ENCODE data around the gene SLC37A1. TPM values are rescaled to one million over a fixed set of nuclear protein-coding genes. Genes with fewer than 3 reads are reported as not detected.
A peak's percentile ranks its signal among the peaks of the same experiment; 100 is the strongest.

Gene SLC37A1
- total RNA-seq (2021; ENCODE audit: unreplicated experiment) (15.0 TPM), Bru-seq, nascent RNA (percentile 56 among the genes with signal in this experiment), BruChase-seq, experiment 1, labeled RNA remaining after a 6-hour chase (percentile 58 among the genes with signal in this experiment), BruChase-seq, experiment 2, labeled RNA remaining after a 2-hour chase (percentile 61 among the genes with signal in this experiment)
- 12.5 and 12.9 TPM in 2 replicates for polyA plus RNA-seq (2012)
- long read RNA-seq, transcript SLC37A1-201 (20 exons, 3,664 nt) = major isoform, 10 of 45 reads
- long read RNA-seq, partial matches to known transcripts = 4 of 45 reads
- long read RNA-seq, other reads (novel, unspliced or antisense) = 30 of 45 reads

- H3K4me1 ChIP-seq (ENCODE audit: control insufficient read depth in 1 of 2, insufficient read depth in 2 of 2, low read length in 2 of 2) = peaks cover 35 to 48% of the 10 kb centered on the region in 2 experiments
- RAD21 ChIA-PET (ENCODE audit: low non-redundant PET in 1 of 2, low total read pairs in 2 of 2, uncharacterized antibody in 2 of 2, unreplicated experiment in 2 of 2) = interaction anchor here in 1 of 2 experiments (0.6 kb wide), 1 partner anchor 107 kb away, joined by 3 read pairs; no protein-coding TSS in a partner anchor
- peak within 1 kb of the TSS; percentile 66 for H3K9ac ChIP-seq (ENCODE audit: low read length)
- intact Hi-C loops (cut with micrococcal nuclease) = no loop called here
- no peaks in the 10 kb centered on the region for H3K79me2 ChIP-seq (ENCODE audit: insufficient read depth, low read length)
- no peaks in the 10 kb centered on the region for H3K9me3 ChIP-seq (ENCODE audit: control insufficient read depth in 1 of 2, insufficient read depth in 1 of 2, low read depth in 1 of 2, low read length in 2 of 2)
- no peaks in the 10 kb centered on the region for H3K36me3 ChIP-seq (ENCODE audit: control insufficient read depth in 1 of 2, insufficient read depth in 2 of 2, low read length in 2 of 2)
- H3K9me2 ChIP-seq (ENCODE audit: insufficient read depth) = no peaks in the 10 kb centered on the region
- peak within 1 kb of the TSS; percentile 83 for H3K4me2 ChIP-seq (ENCODE audit: low read length)
- POLR2A ChIA-PET = interaction anchor here (1.2 kb wide), 1 partner anchor 13 kb away, joined by 3 read pairs; no protein-coding TSS in a partner anchor
- DNase-seq (ENCODE audit: low read depth, low spot score) (no peak), ATAC-seq (peak; percentile 30)
- peak within 1 kb of the TSS; percentile 62 for H3K27ac ChIP-seq (ENCODE audit: low read depth, low read length)
- BruUV-seq (replicated peaks) = no TSS peak
- peak within 1 kb of the TSS; percentile 56 for H2AFZ ChIP-seq (ENCODE audit: low read depth, low read length, poor library complexity, severe bottlenecking)
- TF ChIP-seq EZH2phosphoT487 (IDR thresholded peaks at IDR 0.05; ENCODE audit: borderline replicate concordance) (no peak), ZFX (IDR thresholded peaks at IDR 0.05) (peak; percentile 77)
- CTCF ChIA-PET = interaction anchor here (0.6 kb wide), 1 partner anchor 1757 kb away, joined by 3 read pairs; no protein-coding TSS in a partner anchor
- H4K20me1 ChIP-seq (ENCODE audit: insufficient read depth) = no peaks in the 10 kb centered on the region
- H3K4me3 ChIP-seq (replicated peaks in 1 of 2; ENCODE audit: low read depth in 1 of 2, low read length in 2 of 2) = peak within 1 kb of the TSS; percentile 56 to 72
- H3K27me3 ChIP-seq (ENCODE audit: insufficient read depth, low read length) = no peaks in the 10 kb centered on the region
Measured at GRCh38 chr21:42513151-42513984, at the start of gene SLC37A1. Gene SLC37A1, plus strand, starts transcription at chr21:42513852. Its CDS starts 4,603 bp downstream, at chr21:42518455.

- no peaks in the 10 kb centered on the region for H3K9me3 ChIP-seq (ENCODE audit: control insufficient read depth in 1 of 2, insufficient read depth in 1 of 2, low read depth in 1 of 2, low read length in 2 of 2)
- ChIA-PET CTCF (no interaction called here), POLR2A (interaction anchor here (0.7 kb wide), 1 partner anchor 10 kb away, joined by 3 read pairs; no protein-coding TSS in a partner anchor), RAD21 (ENCODE audit: low non-redundant PET in 1 of 2, low total read pairs in 2 of 2, uncharacterized antibody in 2 of 2, unreplicated experiment in 2 of 2) (no interaction called here)
- ATAC-seq (peak; percentile 91), DNase-seq (ENCODE audit: low read depth, low spot score) (peak; percentile 92)
- no peaks in the 10 kb centered on the region for H3K36me3 ChIP-seq (ENCODE audit: control insufficient read depth in 1 of 2, insufficient read depth in 2 of 2, low read length in 2 of 2)
- intact Hi-C loops (cut with micrococcal nuclease) = no loop called here
- H3K4me3 ChIP-seq (replicated peaks in 1 of 2; ENCODE audit: low read depth in 1 of 2, low read length in 2 of 2) = no peak overlapping the region
- no peak overlapping the region for H3K9ac ChIP-seq (ENCODE audit: low read length)
- H3K4me1 ChIP-seq (ENCODE audit: control insufficient read depth in 1 of 2, insufficient read depth in 2 of 2, low read length in 2 of 2) = peaks cover 3 to 15% of the 10 kb centered on the region in 2 experiments; a peak in 1 of 4 replicates
- TF ChIP-seq SP1 (IDR thresholded peaks at IDR 0.05; ENCODE audit: low read depth) = peak; percentile 84
- no peak for TF ChIP-seq REST (IDR thresholded peaks at IDR 0.05; ENCODE audit: low read depth)
- no peaks in the 10 kb centered on the region for H3K27me3 ChIP-seq (ENCODE audit: insufficient read depth, low read length)
- H3K27ac ChIP-seq (ENCODE audit: low read depth, low read length) = no peak overlapping the region; the same call in 1 of the 2 replicates
- no peaks in the 10 kb centered on the region for H3K79me2 ChIP-seq (ENCODE audit: insufficient read depth, low read length)
- BruUV-seq (replicated peaks) = no TSS peak
- H4K20me1 ChIP-seq (ENCODE audit: insufficient read depth) = no peaks in the 10 kb centered on the region
- H2AFZ ChIP-seq (ENCODE audit: low read depth, low read length, poor library complexity, severe bottlenecking) = peak overlapping the region; percentile 91
- H3K4me2 ChIP-seq (ENCODE audit: low read length) = peak overlapping the region; percentile 30
- H3K9me2 ChIP-seq (ENCODE audit: insufficient read depth) = no peaks in the 10 kb centered on the region
Measured at GRCh38 chr21:42463861-42464515, 49.7 kb upstream of the SLC37A1 start.

Data from HCT116 (cell line).